Colonic mucosa (tissue), 4 donors: Measurements from ENCODE around the gene ASB15. TPM values are rescaled to one million over a fixed set of nuclear protein-coding genes. Genes with fewer than 3 reads are reported as not detected.

ENCODE experiments used
- DNase-seq: peaks from one replicate; pipeline ENCODE4 v3.0.0-alpha.2; 2020
- H3K27ac ChIP-seq: fragments of 200-600 bp; one replicate; pipeline ENCODE4 v1.8.0; 2021
- H3K27me3 ChIP-seq: fragments of 200-600 bp; one replicate; pipeline ENCODE4 v1.8.0; 2021
- H3K36me3 ChIP-seq: fragments of 200-600 bp; one replicate; pipeline ENCODE4 v1.8.0; 2021
- H3K4me1 ChIP-seq: fragments of 200-600 bp; one replicate; pipeline ENCODE4 v1.8.0; 2021; ENCODE audit warnings: mild to moderate bottlenecking
- H3K4me3 ChIP-seq: fragments of 200-600 bp; one replicate; pipeline ENCODE4 v1.8.0; 2021
- H3K9ac ChIP-seq, 2 donors: one replicate each; pipeline ENCODE4 v1.7.0; 2013; ENCODE audit warnings: control low read depth in 2 of 2, low read depth in 2 of 2, low read length in 2 of 2
- H3K9me3 ChIP-seq: fragments of 200-600 bp; one replicate; pipeline ENCODE4 v1.8.0; 2021
- intact Hi-C: fragments of 100-400 bp; cut with DNase I; formaldehyde crosslinking; loops from one replicate; pipeline ENCODE4 v1.14.1; 2022
- total RNA-seq, 2 donors: library from RNA; stranded (reverse); fragmentation: NEBNext Ultra II Directional in 1 of 2; extraction: Animal tissue kit (Norgen Biotek cat#: 25700) in 1 of 2; gene quantifications; one replicate each; pipeline ENCODE4 v1.2.1, GENCODE V29; 2021
- TF ChIP-seq, protein P1 (sequence below): fragments of 200-600 bp; IDR thresholded peaks from one replicate; pipeline ENCODE4 v1.8.0; 2022; ENCODE audit warnings: antibody characterized with exemption, mild to moderate bottlenecking
- donor health status: healthy.
- donor health status: DM: no; HTN: no; CAD: no.
- donor health status: DM: no; HTN: no; CAD: no.

ASB15 gene
- total RNA-seq, 2 donors from 2014 or later: not detected

- no peaks in the 10 kb centered on the region for H3K27me3 ChIP-seq
- no peaks in the 10 kb centered on the region for H3K4me1 ChIP-seq
- TF ChIP-seq, protein P1, sequence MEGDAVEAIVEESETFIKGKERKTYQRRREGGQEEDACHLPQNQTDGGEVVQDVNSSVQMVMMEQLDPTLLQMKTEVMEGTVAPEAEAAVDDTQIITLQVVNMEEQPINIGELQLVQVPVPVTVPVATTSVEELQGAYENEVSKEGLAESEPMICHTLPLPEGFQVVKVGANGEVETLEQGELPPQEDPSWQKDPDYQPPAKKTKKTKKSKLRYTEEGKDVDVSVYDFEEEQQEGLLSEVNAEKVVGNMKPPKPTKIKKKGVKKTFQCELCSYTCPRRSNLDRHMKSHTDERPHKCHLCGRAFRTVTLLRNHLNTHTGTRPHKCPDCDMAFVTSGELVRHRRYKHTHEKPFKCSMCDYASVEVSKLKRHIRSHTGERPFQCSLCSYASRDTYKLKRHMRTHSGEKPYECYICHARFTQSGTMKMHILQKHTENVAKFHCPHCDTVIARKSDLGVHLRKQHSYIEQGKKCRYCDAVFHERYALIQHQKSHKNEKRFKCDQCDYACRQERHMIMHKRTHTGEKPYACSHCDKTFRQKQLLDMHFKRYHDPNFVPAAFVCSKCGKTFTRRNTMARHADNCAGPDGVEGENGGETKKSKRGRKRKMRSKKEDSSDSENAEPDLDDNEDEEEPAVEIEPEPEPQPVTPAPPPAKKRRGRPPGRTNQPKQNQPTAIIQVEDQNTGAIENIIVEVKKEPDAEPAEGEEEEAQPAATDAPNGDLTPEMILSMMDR: no peak
- intact Hi-C loops: no loop called here
- DNase-seq: no peak
- H3K36me3 ChIP-seq: no peaks in the 10 kb centered on the region
- H3K27ac ChIP-seq: no peak overlapping the region
- no peak overlapping the region for H3K4me3 ChIP-seq
- H3K9me3 ChIP-seq: no peaks in the 10 kb centered on the region
- no peak overlapping the region for H3K9ac ChIP-seq
Observed at GRCh38 chr7:123673137-123673732, 71.6 kb downstream of the ASB15 start.

DNA sequence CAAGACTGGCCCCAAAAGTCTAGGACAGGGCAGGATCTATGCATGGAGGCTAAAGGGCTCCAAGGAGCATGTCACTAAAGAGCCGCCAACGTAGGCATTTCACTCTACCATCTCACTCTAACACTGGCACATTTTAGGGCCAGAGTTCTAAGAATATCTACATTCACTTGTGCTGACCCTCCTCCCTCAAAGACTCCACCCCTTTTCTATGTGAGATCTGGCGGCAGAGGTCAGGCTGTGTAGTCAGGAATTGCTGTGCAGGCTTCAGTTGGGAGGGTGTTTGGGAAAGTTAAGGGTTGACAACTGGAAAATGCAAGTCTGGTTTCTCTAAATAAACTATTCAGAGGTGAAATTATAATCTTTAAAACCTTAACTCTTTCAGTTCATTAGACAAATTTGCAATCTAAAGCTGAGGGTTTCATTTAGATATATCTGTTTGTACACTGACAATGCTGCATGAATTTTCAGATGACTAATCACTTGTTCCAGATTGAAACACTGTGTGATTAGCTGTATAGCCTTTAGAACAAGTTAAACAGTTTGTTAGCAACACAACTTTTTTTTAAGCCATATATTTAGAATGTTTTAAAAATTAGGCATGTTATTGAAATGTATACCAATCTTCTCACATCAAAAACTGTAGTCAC, 72.3 kb downstream of the ASB15 start:
- Histone ChIP-seq H3K27me3 (no peaks in the 10 kb centered on the region), H3K27ac (no peak overlapping the region), H3K36me3 (no peaks in the 10 kb centered on the region), H3K9ac (no peak overlapping the region), H3K4me3 (no peak overlapping the region), H3K4me1 (no peaks in the 10 kb centered on the region), H3K9me3 (no peaks in the 10 kb centered on the region)
- no peak for DNase-seq
- intact Hi-C loops: no loop called here
- TF ChIP-seq, protein P1: no peak

- Histone ChIP-seq H3K9ac (no peak overlapping the region), H3K27ac (no peak overlapping the region), H3K9me3 (no peaks in the 10 kb centered on the region), H3K27me3 (no peaks in the 10 kb centered on the region), H3K36me3 (no peaks in the 10 kb centered on the region), H3K4me3 (no peak overlapping the region), H3K4me1 (no peaks in the 10 kb centered on the region)
- intact Hi-C loops: no loop called here
- no peak for DNase-seq
- TF ChIP-seq, protein P1: no peak
Observed at GRCh38 chr7:123674399-123675180, 73.0 kb downstream of the ASB15 start.

DNA sequence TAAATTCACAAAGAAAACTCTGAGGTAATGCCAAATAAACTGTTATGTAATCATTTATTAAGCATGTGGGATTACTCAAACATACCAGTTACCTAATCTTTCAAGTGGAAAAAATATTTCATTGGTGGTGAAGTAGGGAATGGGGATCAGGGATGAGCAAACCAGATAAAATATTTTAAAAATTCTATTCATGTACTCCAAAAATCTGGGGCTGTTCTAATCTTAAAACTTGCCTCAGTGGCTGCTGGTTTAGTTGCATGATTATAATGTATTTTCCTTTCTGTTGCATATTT, 73.5 kb downstream of the ASB15 start:
- Histone ChIP-seq H3K27ac (no peak overlapping the region), H3K36me3 (no peaks in the 10 kb centered on the region), H3K4me3 (no peak overlapping the region), H3K9ac (no peak overlapping the region), H3K4me1 (no peaks in the 10 kb centered on the region), H3K9me3 (no peaks in the 10 kb centered on the region), H3K27me3 (no peaks in the 10 kb centered on the region)
- intact Hi-C loops: no loop called here
- TF ChIP-seq, protein P1: no peak
- no peak for DNase-seq

- no peaks in the 10 kb centered on the region for H3K4me1 ChIP-seq
- DNase-seq: no peak
- no peak overlapping the region for H3K27ac ChIP-seq
- H3K4me3 ChIP-seq: no peak overlapping the region
- H3K27me3 ChIP-seq: no peaks in the 10 kb centered on the region
- intact Hi-C loops: no loop called here
- no peaks in the 10 kb centered on the region for H3K36me3 ChIP-seq
- H3K9ac ChIP-seq: no peak overlapping the region
- TF ChIP-seq, protein P1: no peak
- H3K9me3 ChIP-seq: no peaks in the 10 kb centered on the region
Observed at GRCh38 chr7:123677061-123677715, 75.6 kb downstream of the ASB15 start.
